Measurements from ENCODE around the gene ZNF474.
"Not testable (repeated sequence)": the region's sequence is repeated elsewhere in the genome, so short reads cannot be mapped to it uniquely, and the experiment has no call there.

ZNF474 gene

DNA sequence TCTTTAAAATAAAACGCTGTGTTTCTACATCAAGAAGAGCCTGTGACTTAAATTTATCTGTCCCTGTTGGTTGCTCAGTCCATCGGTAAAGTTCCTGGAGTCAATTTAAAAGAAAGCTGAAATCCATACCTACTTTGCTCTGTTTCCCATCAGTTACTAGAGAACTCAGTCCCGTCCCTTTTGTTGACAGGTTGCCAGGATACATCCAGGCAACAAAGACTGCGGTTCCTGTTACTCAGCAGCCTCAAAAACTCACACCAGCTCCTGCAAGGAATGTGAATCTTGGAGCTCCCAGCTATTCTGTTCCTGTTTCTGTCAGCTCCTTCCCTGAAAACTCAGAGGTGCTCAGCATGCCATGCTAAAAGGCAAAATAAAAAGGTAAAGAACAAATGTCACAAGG, at the start of gene ZNF474:
Gene ZNF474, plus strand, starts transcription at position 241 of the 400 bp plus-strand sequence. CDS start 22,445 bp downstream, outside the sequence.
- no peak within 1 kb of the TSS for H3K9ac ChIP-seq (ENCODE audit: low read depth, low read length)
- H3K9me3 ChIP-seq (ENCODE audit: insufficient read depth, low read depth, low read length) = no peaks in the 10 kb centered on the region
- H3K27ac ChIP-seq (ENCODE audit: low read length) = no peak within 1 kb of the TSS
- no peaks in the 10 kb centered on the region for H3K4me1 ChIP-seq (ENCODE audit: insufficient read depth, low read length)
- H3K27me3 ChIP-seq (ENCODE audit: insufficient read depth, low read length) = no peaks in the 10 kb centered on the region
- H3K36me3 ChIP-seq (ENCODE audit: insufficient read depth, low read depth, low read length) = no peaks in the 10 kb centered on the region
- H3K4me3 ChIP-seq (ENCODE audit: low read length) = no peak within 1 kb of the TSS

- Histone ChIP-seq H3K27ac (ENCODE audit: low read length) (no peak overlapping the region), H3K36me3 (ENCODE audit: insufficient read depth, low read depth, low read length) (no peaks in the 10 kb centered on the region), H3K9ac (ENCODE audit: low read depth, low read length) (no peak overlapping the region), H3K27me3 (ENCODE audit: insufficient read depth, low read length) (peaks cover 33% of the 10 kb centered on the region), H3K4me1 (ENCODE audit: insufficient read depth, low read length) (no peaks in the 10 kb centered on the region), H3K4me3 (ENCODE audit: low read length) (no peak overlapping the region), H3K9me3 (ENCODE audit: insufficient read depth, low read depth, low read length) (no peaks in the 10 kb centered on the region)
These were observed 47.8 kb upstream of the ZNF474 start for GRCh38 chr5:122081541-122081940.

DNA sequence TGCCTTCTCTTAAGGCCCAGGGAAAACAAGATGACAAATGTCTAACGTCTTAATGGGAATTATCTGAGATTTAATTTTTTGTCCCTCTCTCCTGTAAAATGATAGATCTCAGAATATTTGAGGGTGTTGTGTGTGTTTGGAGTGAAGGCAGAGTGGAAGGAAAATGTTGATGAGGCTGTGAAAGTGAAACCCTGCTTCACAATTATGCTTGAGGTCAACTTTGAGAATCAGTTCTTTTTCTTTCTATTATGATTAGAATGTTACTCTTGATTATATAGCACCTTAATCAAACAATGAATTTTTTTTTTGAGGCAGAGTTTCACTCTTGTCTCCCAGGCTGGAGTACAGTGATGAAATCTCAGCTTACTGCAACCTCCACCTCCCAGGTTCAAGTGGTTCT, 45.8 kb upstream of the ZNF474 start:
- no peaks in the 10 kb centered on the region for H3K36me3 ChIP-seq (ENCODE audit: insufficient read depth, low read depth, low read length)
- no peak overlapping the region for H3K4me3 ChIP-seq (ENCODE audit: low read length)
- H3K9me3 ChIP-seq (ENCODE audit: insufficient read depth, low read depth, low read length) = no peaks in the 10 kb centered on the region
- no peaks in the 10 kb centered on the region for H3K4me1 ChIP-seq (ENCODE audit: insufficient read depth, low read length)
- H3K27ac ChIP-seq (ENCODE audit: low read length) = no peak overlapping the region
- H3K27me3 ChIP-seq (ENCODE audit: insufficient read depth, low read length) = peaks cover 13% of the 10 kb centered on the region
- no peak overlapping the region for H3K9ac ChIP-seq (ENCODE audit: low read depth, low read length)

DNA sequence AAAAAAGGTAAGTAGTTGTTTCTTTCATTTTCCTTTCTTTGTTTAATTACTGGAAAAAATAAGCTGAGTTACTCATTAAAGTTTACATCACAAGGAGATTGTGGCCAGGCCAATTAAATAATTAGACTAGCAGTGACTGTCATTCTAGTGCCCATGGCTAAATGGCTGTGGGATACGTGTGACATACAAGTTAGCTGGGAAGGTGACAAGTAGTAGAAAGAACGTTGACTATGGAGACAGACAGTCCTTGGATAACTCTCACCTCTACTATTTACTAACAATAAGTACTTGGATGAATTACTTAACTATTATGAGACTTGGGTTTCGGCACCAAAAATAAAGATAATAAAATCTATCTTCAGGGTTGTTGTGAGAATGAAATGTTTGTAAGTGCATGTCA, 44.3 kb upstream of the ZNF474 start:
- Histone ChIP-seq H3K9ac (ENCODE audit: low read depth, low read length) (no peak overlapping the region), H3K27me3 (ENCODE audit: insufficient read depth, low read length) (no peaks in the 10 kb centered on the region), H3K9me3 (ENCODE audit: insufficient read depth, low read depth, low read length) (no peaks in the 10 kb centered on the region), H3K4me3 (ENCODE audit: low read length) (no peak overlapping the region), H3K4me1 (ENCODE audit: insufficient read depth, low read length) (peaks cover 6% of the 10 kb centered on the region; the same call in 1 of the 2 replicates), H3K27ac (ENCODE audit: low read length) (no peak overlapping the region), H3K36me3 (ENCODE audit: insufficient read depth, low read depth, low read length) (no peaks in the 10 kb centered on the region)

DNA sequence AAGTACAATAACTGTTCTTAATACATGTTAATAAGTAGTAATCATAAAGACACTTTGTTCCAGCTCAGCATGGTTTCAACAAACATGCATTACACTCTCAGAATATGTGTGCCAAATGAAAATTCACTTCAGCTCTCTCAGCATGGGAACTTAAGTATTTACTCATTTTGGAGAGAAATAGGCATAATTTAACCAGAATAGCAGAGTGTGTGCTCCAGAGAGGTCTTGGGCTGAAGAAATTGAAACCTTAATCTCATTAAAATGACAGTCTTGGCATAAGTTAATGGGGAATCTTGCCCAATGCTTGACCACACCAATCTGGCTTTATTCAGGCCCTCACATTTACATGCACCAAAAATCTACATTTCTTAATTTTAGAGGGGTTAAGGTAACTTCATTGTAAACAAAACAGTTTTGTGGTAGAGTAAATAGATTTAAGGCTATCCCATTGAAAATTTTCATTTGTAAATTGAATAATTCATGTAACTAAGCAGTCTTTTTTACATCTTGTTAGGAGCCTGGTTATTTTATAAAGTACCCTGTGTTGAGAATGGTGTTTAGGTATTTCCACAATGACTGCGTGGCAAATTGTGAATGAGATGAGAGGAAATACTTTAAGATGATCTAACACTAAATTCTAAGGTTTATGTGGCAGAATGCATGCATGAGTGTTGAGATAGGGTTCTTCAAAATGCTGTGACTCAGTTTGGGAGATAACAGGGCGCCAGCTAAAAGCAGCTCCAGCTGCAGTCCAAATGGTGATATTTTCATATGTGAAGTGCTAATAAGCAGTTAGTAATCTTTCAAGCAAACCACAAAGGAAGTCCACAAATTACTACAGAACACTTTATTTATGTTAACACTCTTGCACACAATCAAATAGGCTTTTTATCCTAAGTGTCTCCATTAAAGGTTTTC, 40.0 kb upstream of the ZNF474 start:
- Histone ChIP-seq H3K36me3 (ENCODE audit: insufficient read depth, low read depth, low read length) (no peaks in the 10 kb centered on the region), H3K4me1 (ENCODE audit: insufficient read depth, low read length) (peaks cover 6% of the 10 kb centered on the region; the same call in 1 of the 2 replicates), H3K27ac (ENCODE audit: low read length) (no peak overlapping the region), H3K4me3 (ENCODE audit: low read length) (no peak overlapping the region), H3K9ac (ENCODE audit: low read depth, low read length) (no peak overlapping the region), H3K9me3 (ENCODE audit: insufficient read depth, low read depth, low read length) (no peaks in the 10 kb centered on the region), H3K27me3 (ENCODE audit: insufficient read depth, low read length) (no peaks in the 10 kb centered on the region)

DNA sequence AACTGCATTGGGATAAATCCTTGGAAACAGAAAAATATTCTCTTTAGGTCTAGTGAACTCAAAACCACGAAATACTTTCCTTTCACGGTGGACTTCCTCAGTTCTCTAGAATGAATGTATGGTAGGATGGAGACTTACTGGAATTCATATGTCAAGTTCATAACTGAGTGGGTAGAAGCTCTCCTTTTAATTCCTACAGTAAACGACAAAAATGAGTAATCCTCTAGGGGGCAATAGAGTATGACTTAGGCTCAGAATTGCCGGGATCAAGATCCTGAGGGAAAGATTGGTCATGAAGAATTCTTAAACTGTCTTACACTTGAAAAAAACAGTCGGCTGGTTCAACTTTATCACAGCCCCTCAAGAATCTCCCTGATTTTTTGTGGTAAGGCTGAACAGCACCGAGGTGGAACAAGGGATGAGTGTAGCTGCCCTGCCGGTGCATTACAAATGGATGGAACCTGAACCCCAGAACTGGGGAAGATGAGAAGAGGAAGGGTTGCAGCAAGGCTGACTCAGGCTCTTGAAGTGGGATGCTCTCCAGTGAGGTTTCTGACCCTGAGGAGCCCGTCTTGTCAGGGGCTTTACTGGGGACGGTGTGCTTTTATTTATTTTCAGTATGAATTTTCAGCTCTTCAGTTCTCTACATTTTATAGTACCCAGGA, 37.3 kb upstream of the ZNF474 start:
- Histone ChIP-seq H3K27ac (ENCODE audit: low read length) (no peak overlapping the region), H3K4me1 (ENCODE audit: insufficient read depth, low read length) (peaks cover 6% of the 10 kb centered on the region; the same call in 1 of the 2 replicates), H3K9ac (ENCODE audit: low read depth, low read length) (no peak overlapping the region), H3K4me3 (ENCODE audit: low read length) (no peak overlapping the region), H3K27me3 (ENCODE audit: insufficient read depth, low read length) (no peaks in the 10 kb centered on the region), H3K36me3 (ENCODE audit: insufficient read depth, low read depth, low read length) (no peaks in the 10 kb centered on the region), H3K9me3 (ENCODE audit: insufficient read depth, low read depth, low read length) (no peaks in the 10 kb centered on the region)

- Histone ChIP-seq H3K27ac (ENCODE audit: low read length) (no peak overlapping the region), H3K4me1 (ENCODE audit: insufficient read depth, low read length) (peaks cover 6% of the 10 kb centered on the region; the same call in 1 of the 2 replicates), H3K9ac (ENCODE audit: low read depth, low read length) (no peak overlapping the region), H3K4me3 (ENCODE audit: low read length) (no peak overlapping the region), H3K9me3 (ENCODE audit: insufficient read depth, low read depth, low read length) (no peaks in the 10 kb centered on the region), H3K36me3 (ENCODE audit: insufficient read depth, low read depth, low read length) (no peaks in the 10 kb centered on the region), H3K27me3 (ENCODE audit: insufficient read depth, low read length) (no peaks in the 10 kb centered on the region)
These were observed 35.7 kb upstream of the ZNF474 start for GRCh38 chr5:122093415-122094180.

GRCh38 chr5:122094251-122094650, 35.1 kb upstream of the ZNF474 start:
- H3K36me3 ChIP-seq (ENCODE audit: insufficient read depth, low read depth, low read length); H3K4me1 ChIP-seq (ENCODE audit: insufficient read depth, low read length); H3K27me3 ChIP-seq (ENCODE audit: insufficient read depth, low read length); H3K27ac ChIP-seq (ENCODE audit: low read length); H3K4me3 ChIP-seq (ENCODE audit: low read length); H3K9ac ChIP-seq (ENCODE audit: low read depth, low read length); H3K9me3 ChIP-seq (ENCODE audit: insufficient read depth, low read depth, low read length): not testable (repeated sequence)

- Histone ChIP-seq H3K9me3 (ENCODE audit: insufficient read depth, low read depth, low read length) (no peaks in the 10 kb centered on the region), H3K27ac (ENCODE audit: low read length) (no peak overlapping the region), H3K36me3 (ENCODE audit: insufficient read depth, low read depth, low read length) (no peaks in the 10 kb centered on the region), H3K9ac (ENCODE audit: low read depth, low read length) (no peak overlapping the region), H3K4me3 (ENCODE audit: low read length) (no peak overlapping the region), H3K4me1 (ENCODE audit: insufficient read depth, low read length) (peaks cover under 1% of the 10 kb centered on the region; the same call in 1 of the 2 replicates), H3K27me3 (ENCODE audit: insufficient read depth, low read length) (no peaks in the 10 kb centered on the region)
These were observed 34.2 kb upstream of the ZNF474 start for GRCh38 chr5:122095158-122095557.

DNA sequence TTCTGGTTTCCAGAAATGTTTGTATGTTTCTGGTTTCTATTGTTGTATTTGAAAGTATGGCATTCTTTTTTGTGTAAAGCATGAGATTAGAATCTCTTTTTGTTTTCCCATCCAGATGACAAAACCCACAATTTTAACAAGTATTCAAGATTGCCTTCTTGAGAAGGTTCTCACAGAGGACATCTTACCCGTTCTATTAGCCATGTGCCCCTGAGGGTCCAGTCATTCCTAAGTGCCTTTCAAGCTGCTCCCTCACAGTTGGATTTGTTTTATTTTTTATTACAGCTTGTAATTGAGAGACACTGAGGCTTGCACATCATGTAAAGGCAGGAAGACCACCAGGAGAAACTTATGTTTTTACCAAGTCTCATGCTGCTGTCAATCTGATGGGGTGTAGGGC, 32.0 kb upstream of the ZNF474 start:
- no peak overlapping the region for H3K27ac ChIP-seq (ENCODE audit: low read length)
- no peaks in the 10 kb centered on the region for H3K27me3 ChIP-seq (ENCODE audit: insufficient read depth, low read length)
- H3K36me3 ChIP-seq (ENCODE audit: insufficient read depth, low read depth, low read length) = no peaks in the 10 kb centered on the region
- H3K4me3 ChIP-seq (ENCODE audit: low read length) = no peak overlapping the region
- no peak overlapping the region for H3K9ac ChIP-seq (ENCODE audit: low read depth, low read length)
- no peaks in the 10 kb centered on the region for H3K9me3 ChIP-seq (ENCODE audit: insufficient read depth, low read depth, low read length)
- peaks cover 10% of the 10 kb centered on the region; the same call in 1 of the 2 replicates for H3K4me1 ChIP-seq (ENCODE audit: insufficient read depth, low read length)

GRCh38 chr5:122099060-122099790, 30.1 kb upstream of the ZNF474 start:
- Histone ChIP-seq H3K27me3 (ENCODE audit: insufficient read depth, low read length) (no peaks in the 10 kb centered on the region), H3K9ac (ENCODE audit: low read depth, low read length) (no peak overlapping the region), H3K27ac (ENCODE audit: low read length) (no peak overlapping the region)

More at GRCh38 chr5:122099060-122099790, 30.1 kb upstream of the ZNF474 start:
- H3K36me3 ChIP-seq (ENCODE audit: insufficient read depth, low read depth, low read length) = no peaks in the 10 kb centered on the region
- H3K4me1 ChIP-seq (ENCODE audit: insufficient read depth, low read length) = peaks cover 10% of the 10 kb centered on the region; the same call in 1 of the 2 replicates
- H3K9me3 ChIP-seq (ENCODE audit: insufficient read depth, low read depth, low read length) = no peaks in the 10 kb centered on the region
- no peak overlapping the region for H3K4me3 ChIP-seq (ENCODE audit: low read length)
